ELF-1 (cell line): Measurements from ENCODE around the gene C13orf42.

Experiments used
- DNase-seq: peaks from one replicate; pipeline ENCODE4 v3.0.0-alpha.2; 2016; ENCODE audit warnings: low read depth, low spot score

The C13orf42 gene

DNA sequence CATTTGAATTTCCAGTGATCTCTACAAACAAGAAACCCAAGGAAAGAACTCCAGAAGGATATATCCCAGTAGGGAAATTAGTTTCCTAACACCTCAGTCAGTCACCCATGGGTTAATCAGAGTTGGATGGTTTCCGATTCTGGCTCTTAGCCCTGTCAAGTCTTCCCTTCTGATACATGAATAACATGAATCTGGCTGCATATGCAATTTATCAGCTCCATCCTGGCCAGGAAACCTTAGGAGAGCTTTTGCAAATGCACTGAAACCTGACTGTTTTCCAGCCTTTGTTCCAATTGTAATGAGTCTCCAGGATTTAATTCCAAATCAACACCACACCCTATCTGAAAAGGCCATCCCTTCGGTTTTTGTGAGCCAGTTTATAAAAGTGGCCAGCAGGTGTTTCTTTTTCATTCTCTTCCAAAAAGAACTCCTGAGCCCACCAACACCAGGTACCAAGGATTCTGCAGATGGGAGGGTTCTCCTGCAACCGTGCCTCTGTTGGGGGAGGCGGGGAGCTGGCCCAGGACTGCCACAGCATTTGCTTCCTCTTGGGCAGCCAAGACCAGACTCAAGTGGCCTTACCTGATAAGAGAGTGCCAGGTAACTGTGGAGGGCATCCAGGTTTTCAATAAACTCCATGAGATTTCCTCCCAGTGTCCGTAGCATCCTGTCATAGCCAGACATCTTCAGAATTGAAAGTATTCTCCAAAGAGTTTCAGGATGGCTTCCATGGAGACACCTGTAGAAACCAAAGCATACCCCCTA, 77.5 kb downstream of the C13orf42 start:
- DNase-seq, result no peak

DNA sequence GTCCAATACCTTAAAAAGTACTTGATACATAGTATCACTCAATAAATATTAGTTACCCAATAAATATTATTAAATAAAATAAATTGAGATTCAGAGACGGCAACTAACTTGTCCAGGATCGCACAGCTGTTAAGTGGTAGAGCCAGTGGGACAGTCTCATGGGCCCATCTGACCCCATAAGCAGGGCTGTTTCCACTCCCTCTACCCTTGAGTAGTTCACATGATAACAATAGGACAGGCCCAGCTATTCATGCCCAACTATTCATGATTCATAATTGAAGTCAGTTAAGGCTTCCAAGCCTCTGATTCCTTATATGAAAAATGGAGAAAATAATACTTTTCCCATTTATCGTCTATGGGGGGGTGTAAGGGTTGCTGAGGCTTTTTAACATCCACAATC, 78.2 kb downstream of the C13orf42 start:
- DNase-seq, result no peak
